ENCODE data around the gene DIDO1. TPM values are rescaled to one million over a fixed set of nuclear protein-coding genes. Genes with fewer than 3 reads are reported as not detected.
"Not testable (repeated sequence)": the region's sequence is repeated elsewhere in the genome, so short reads cannot be mapped to it uniquely, and the experiment has no call there.

Gene DIDO1
- total RNA-seq, 2 experiments from 2014 or later: 100 to 104 TPM

GRCh38 chr20:62854121-62854520 lies 72.2 kb downstream of the DIDO1 start:
- Mint-ChIP-seq H3K4me3 (no peak overlapping the region), H3K4me1 (peaks cover 7% of the 10 kb centered on the region), H3K36me3 (peaks cover 21% of the 10 kb centered on the region), H3K27ac (no peak overlapping the region), H3K27me3 (no peaks in the 10 kb centered on the region), H3K9me3 (no peaks in the 10 kb centered on the region)
- no peak for ATAC-seq (ENCODE audit: low read depth)
- DNase-seq: no peak
- POLR2A ChIA-PET: no interaction called here

DNA sequence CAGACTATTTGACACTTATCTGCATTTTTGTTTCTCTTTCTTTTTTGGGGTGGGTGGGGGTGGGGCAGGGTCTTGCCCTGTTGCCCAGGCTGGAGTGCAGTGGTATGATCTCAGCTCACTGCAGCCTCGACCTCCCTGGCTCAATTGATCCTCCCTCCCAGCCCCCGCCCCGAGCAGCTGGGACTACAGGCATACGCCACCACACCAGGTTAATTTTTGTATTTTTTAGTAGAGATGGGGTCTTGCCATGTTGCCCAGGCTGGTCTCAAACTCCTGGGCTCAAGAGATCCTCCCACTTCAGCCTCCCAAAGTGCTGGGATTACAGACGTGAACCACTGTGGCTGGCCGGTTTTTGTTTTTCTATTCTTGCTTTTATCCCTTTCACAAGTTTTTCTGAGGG lies 73.0 kb downstream of the DIDO1 start:
- H3K4me3 Mint-ChIP-seq; H3K9me3 Mint-ChIP-seq; ATAC-seq (ENCODE audit: low read depth); POLR2A ChIA-PET; H3K27ac Mint-ChIP-seq; DNase-seq; H3K27me3 Mint-ChIP-seq; H3K4me1 Mint-ChIP-seq: not testable (repeated sequence)
- H3K36me3 Mint-ChIP-seq: peaks cover 21% of the 10 kb centered on the region

GRCh38 chr20:62852841-62853240 lies 73.5 kb downstream of the DIDO1 start:
- POLR2A ChIA-PET: no interaction called here
- H3K27me3 Mint-ChIP-seq: no peaks in the 10 kb centered on the region
- peaks cover 21% of the 10 kb centered on the region for H3K36me3 Mint-ChIP-seq
- H3K4me1 Mint-ChIP-seq: peaks cover 5% of the 10 kb centered on the region
- H3K27ac Mint-ChIP-seq: no peak overlapping the region
- ATAC-seq (ENCODE audit: low read depth) (no peak), DNase-seq (no peak)
- H3K4me3 Mint-ChIP-seq: no peak overlapping the region
- no peaks in the 10 kb centered on the region for H3K9me3 Mint-ChIP-seq

GRCh38 chr20:62852196-62852595 lies 74.1 kb downstream of the DIDO1 start:
- Mint-ChIP-seq H3K4me3 (no peak overlapping the region), H3K4me1 (peaks cover 5% of the 10 kb centered on the region), H3K27ac (no peak overlapping the region), H3K36me3 (peaks cover 20% of the 10 kb centered on the region), H3K27me3 (no peaks in the 10 kb centered on the region), H3K9me3 (no peaks in the 10 kb centered on the region)
- POLR2A ChIA-PET: no interaction called here
- no peak for ATAC-seq (ENCODE audit: low read depth)
- DNase-seq: no peak

GRCh38 chr20:62850333-62850974 lies 75.9 kb downstream of the DIDO1 start:
- H3K4me3 Mint-ChIP-seq: no peak overlapping the region
- no peak overlapping the region for H3K27ac Mint-ChIP-seq
- DNase-seq (no peak), ATAC-seq (ENCODE audit: low read depth) (no peak)
- POLR2A ChIA-PET: no interaction called here
- no peaks in the 10 kb centered on the region for H3K27me3 Mint-ChIP-seq
- H3K9me3 Mint-ChIP-seq: no peaks in the 10 kb centered on the region
- peaks cover 5% of the 10 kb centered on the region for H3K4me1 Mint-ChIP-seq
- H3K36me3 Mint-ChIP-seq: peaks cover 15% of the 10 kb centered on the region

GRCh38 chr20:62849431-62849830 lies 76.9 kb downstream of the DIDO1 start:
- H3K27ac Mint-ChIP-seq: no peak overlapping the region
- no peaks in the 10 kb centered on the region for H3K9me3 Mint-ChIP-seq
- H3K4me1 Mint-ChIP-seq: peaks cover 5% of the 10 kb centered on the region
- ATAC-seq (ENCODE audit: low read depth) (no peak), DNase-seq (no peak)
- H3K4me3 Mint-ChIP-seq: no peak overlapping the region
- POLR2A ChIA-PET: no interaction called here
- peaks cover 12% of the 10 kb centered on the region for H3K36me3 Mint-ChIP-seq
- no peaks in the 10 kb centered on the region for H3K27me3 Mint-ChIP-seq

GRCh38 chr20:62848917-62849316 lies 77.4 kb downstream of the DIDO1 start:
- H3K4me3 Mint-ChIP-seq; H3K27me3 Mint-ChIP-seq; DNase-seq; ATAC-seq (ENCODE audit: low read depth); H3K27ac Mint-ChIP-seq; H3K4me1 Mint-ChIP-seq; POLR2A ChIA-PET; H3K9me3 Mint-ChIP-seq: not testable (repeated sequence)
- peaks cover 12% of the 10 kb centered on the region for H3K36me3 Mint-ChIP-seq

- Mint-ChIP-seq H3K9me3 (no peaks in the 10 kb centered on the region), H3K27ac (no peak overlapping the region), H3K27me3 (no peaks in the 10 kb centered on the region), H3K4me1 (no peaks in the 10 kb centered on the region), H3K4me3 (no peak overlapping the region), H3K36me3 (peaks cover 2% of the 10 kb centered on the region)
- POLR2A ChIA-PET: interaction anchor here (0.5 kb wide), 1 partner anchor 12 kb away, joined by 3 read pairs; no protein-coding TSS in a partner anchor
- ATAC-seq (ENCODE audit: low read depth) (no peak), DNase-seq (no peak)
Observed at GRCh38 chr20:62846166-62846890, 80.0 kb downstream of the DIDO1 start.

- no peak for ATAC-seq (ENCODE audit: low read depth)
- POLR2A ChIA-PET: no interaction called here
- Mint-ChIP-seq H3K27me3 (no peaks in the 10 kb centered on the region), H3K4me3 (no peak overlapping the region), H3K9me3 (no peaks in the 10 kb centered on the region), H3K36me3 (peaks cover 2% of the 10 kb centered on the region), H3K27ac (no peak overlapping the region), H3K4me1 (no peaks in the 10 kb centered on the region)
- no peak for DNase-seq
Observed at GRCh38 chr20:62845416-62846160, 80.7 kb downstream of the DIDO1 start.

DNA sequence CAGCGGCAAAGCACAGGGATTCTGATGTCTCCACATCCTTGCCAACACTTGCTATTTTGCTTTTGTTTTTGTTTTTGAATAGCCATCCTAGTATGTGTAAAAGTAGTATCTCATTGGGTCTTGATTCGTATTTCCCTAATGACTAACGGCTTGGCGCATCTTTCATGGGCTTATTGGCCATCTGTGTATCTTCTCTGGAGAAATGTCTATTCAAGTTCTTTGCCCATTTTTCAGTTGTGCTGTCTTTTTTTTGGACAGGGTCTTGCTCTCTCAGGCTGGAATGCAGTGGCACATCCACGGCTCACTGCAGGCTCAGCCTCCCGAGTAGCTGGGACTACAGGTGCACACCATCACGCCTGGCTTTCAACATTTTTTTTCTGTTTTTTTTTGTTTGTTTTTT lies 82.1 kb downstream of the DIDO1 start:
- POLR2A ChIA-PET: no interaction called here
- Mint-ChIP-seq H3K4me3 (no peak overlapping the region), H3K27me3 (no peaks in the 10 kb centered on the region)

DNA sequence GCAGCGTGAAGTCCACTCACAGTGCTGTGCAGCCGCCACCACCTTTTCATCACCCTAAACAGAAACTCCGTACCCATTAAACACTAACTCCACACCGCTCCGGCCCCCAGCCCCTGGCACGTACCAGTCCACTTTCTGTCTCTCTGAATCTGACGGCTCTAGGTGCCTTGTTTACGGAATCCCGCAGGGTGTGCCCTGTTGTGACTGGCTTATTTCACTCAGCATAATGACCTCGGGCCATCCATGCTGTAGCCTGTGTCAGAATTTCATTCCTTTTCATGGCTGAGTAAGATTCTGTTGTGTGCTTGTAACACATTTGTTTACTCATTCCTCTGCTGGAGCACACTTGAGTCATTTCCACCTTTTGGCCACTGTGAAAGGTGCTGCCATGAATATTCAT lies 82.6 kb downstream of the DIDO1 start:
- Mint-ChIP-seq H3K4me3 (no peak overlapping the region), H3K27ac (no peak overlapping the region), H3K9me3 (no peaks in the 10 kb centered on the region), H3K36me3 (no peaks in the 10 kb centered on the region), H3K4me1 (no peaks in the 10 kb centered on the region), H3K27me3 (no peaks in the 10 kb centered on the region)
- DNase-seq (no peak), ATAC-seq (ENCODE audit: low read depth) (no peak)
- POLR2A ChIA-PET: no interaction called here

More for the DNA sequence above, 82.1 kb downstream of the DIDO1 start:
- Mint-ChIP-seq H3K27ac (no peak overlapping the region), H3K4me1 (no peaks in the 10 kb centered on the region), H3K36me3 (no peaks in the 10 kb centered on the region), H3K9me3 (no peaks in the 10 kb centered on the region)
- DNase-seq: no peak
- no peak for ATAC-seq (ENCODE audit: low read depth)

DNA sequence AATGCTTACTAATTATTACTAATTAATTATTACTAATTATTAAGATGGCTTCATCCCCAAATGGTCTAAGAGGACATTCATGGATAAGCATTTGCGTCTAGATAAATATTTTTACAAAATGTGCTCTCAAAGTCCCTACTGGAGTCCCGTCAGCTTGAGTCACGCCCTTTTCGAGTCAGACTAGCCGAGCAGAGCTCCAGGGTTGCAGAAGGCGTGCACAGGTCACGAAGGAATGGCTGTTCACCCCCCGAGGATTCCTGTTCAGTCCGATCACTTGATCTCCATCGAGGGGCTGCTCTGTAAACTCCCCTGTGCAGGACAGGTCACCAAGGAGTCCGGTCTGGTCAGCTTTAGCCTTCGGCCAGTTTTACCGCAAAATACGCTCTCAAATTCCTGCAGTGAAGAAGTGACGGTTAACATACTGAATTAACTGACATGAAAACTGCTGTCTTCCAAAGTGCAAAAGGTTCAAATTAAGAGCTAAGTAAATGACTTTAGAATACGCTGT lies 84.5 kb downstream of the DIDO1 start:
- Mint-ChIP-seq H3K36me3 (no peaks in the 10 kb centered on the region), H3K27ac (no peak overlapping the region), H3K4me1 (no peaks in the 10 kb centered on the region), H3K4me3 (no peak overlapping the region), H3K9me3 (no peaks in the 10 kb centered on the region), H3K27me3 (no peaks in the 10 kb centered on the region)
- DNase-seq (no peak), ATAC-seq (ENCODE audit: low read depth) (no peak)
- POLR2A ChIA-PET: no interaction called here

- Mint-ChIP-seq H3K36me3 (no peaks in the 10 kb centered on the region), H3K4me3 (no peak overlapping the region), H3K27me3 (no peaks in the 10 kb centered on the region), H3K9me3 (no peaks in the 10 kb centered on the region), H3K4me1 (no peaks in the 10 kb centered on the region), H3K27ac (no peak overlapping the region)
- no peak for ATAC-seq (ENCODE audit: low read depth)
- DNase-seq: no peak
- POLR2A ChIA-PET: no interaction called here
Observed at GRCh38 chr20:62840244-62841197, 85.8 kb downstream of the DIDO1 start.

Measured in activated naive CD8-positive, alpha-beta T cell treated with anti-CD3 and anti-CD28 coated beads, Interleukin-2, amount 10 ng/mL, durations not matched to agents 7 days and 5 days (primary cell).